ENCODE measurements around the gene MPP1.
A peak's percentile ranks its signal among the peaks of the same experiment; 100 is the strongest.

The MPP1 gene

GRCh38 chrX:154804261-154804956 is 876 bp downstream of the MPP1 start:
- H3K27ac ChIP-seq (replicated peaks): peak overlapping the region; percentile 82
- no peak for DNase-seq (ENCODE audit: low read depth in 1 of 2, low spot score in 1 of 2)
- no peaks in the 10 kb centered on the region for H3K27me3 ChIP-seq (ENCODE audit: insufficient read depth, poor library complexity, severe bottlenecking)
- TF ChIP-seq GABPA (IDR thresholded peaks at IDR 0.05; ENCODE audit: low read depth): no peak
- no peak for TF ChIP-seq SPI1 (IDR thresholded peaks at IDR 0.05; ENCODE audit: borderline replicate concordance, low read depth)
- TF ChIP-seq, protein P1, sequence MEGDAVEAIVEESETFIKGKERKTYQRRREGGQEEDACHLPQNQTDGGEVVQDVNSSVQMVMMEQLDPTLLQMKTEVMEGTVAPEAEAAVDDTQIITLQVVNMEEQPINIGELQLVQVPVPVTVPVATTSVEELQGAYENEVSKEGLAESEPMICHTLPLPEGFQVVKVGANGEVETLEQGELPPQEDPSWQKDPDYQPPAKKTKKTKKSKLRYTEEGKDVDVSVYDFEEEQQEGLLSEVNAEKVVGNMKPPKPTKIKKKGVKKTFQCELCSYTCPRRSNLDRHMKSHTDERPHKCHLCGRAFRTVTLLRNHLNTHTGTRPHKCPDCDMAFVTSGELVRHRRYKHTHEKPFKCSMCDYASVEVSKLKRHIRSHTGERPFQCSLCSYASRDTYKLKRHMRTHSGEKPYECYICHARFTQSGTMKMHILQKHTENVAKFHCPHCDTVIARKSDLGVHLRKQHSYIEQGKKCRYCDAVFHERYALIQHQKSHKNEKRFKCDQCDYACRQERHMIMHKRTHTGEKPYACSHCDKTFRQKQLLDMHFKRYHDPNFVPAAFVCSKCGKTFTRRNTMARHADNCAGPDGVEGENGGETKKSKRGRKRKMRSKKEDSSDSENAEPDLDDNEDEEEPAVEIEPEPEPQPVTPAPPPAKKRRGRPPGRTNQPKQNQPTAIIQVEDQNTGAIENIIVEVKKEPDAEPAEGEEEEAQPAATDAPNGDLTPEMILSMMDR (IDR thresholded peaks at IDR 0.05; ENCODE audit: insufficient read depth, low read length): no peak
- TF ChIP-seq POLR2AphosphoS5 (IDR thresholded peaks at IDR 0.05; ENCODE audit: low read depth): no peak
- TF ChIP-seq, protein P2, sequence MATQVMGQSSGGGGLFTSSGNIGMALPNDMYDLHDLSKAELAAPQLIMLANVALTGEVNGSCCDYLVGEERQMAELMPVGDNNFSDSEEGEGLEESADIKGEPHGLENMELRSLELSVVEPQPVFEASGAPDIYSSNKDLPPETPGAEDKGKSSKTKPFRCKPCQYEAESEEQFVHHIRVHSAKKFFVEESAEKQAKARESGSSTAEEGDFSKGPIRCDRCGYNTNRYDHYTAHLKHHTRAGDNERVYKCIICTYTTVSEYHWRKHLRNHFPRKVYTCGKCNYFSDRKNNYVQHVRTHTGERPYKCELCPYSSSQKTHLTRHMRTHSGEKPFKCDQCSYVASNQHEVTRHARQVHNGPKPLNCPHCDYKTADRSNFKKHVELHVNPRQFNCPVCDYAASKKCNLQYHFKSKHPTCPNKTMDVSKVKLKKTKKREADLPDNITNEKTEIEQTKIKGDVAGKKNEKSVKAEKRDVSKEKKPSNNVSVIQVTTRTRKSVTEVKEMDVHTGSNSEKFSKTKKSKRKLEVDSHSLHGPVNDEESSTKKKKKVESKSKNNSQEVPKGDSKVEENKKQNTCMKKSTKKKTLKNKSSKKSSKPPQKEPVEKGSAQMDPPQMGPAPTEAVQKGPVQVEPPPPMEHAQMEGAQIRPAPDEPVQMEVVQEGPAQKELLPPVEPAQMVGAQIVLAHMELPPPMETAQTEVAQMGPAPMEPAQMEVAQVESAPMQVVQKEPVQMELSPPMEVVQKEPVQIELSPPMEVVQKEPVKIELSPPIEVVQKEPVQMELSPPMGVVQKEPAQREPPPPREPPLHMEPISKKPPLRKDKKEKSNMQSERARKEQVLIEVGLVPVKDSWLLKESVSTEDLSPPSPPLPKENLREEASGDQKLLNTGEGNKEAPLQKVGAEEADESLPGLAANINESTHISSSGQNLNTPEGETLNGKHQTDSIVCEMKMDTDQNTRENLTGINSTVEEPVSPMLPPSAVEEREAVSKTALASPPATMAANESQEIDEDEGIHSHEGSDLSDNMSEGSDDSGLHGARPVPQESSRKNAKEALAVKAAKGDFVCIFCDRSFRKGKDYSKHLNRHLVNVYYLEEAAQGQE (IDR thresholded peaks at IDR 0.05; ENCODE audit: insufficient replicate concordance, low read depth): no peak
- H3K4me3 ChIP-seq (replicated peaks; ENCODE audit: insufficient read depth, low read length): peak overlapping the region; percentile 64

DNA sequence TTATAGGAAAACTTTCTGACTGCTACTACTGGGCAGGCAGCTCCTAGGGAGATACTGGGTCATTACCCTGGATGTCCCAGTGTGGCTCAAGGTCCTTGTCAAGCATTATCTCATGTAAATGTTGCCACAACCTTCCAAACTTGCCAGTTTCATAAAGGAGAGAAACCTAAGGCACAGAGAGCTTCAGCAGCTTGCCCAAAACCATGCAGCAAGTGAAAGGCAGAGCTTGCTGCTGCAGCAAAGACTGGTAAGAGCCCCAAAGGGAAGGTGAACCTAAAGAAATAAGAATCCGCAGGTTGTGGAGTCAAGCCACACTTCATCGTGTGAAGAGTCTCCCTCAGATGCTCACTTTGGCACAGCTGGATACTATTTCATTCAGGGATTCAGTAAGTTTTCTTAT is 2.3 kb downstream of the MPP1 start:
- Histone ChIP-seq H3K27ac (replicated peaks) (peak overlapping the region; percentile 82), H3K27me3 (ENCODE audit: insufficient read depth, poor library complexity, severe bottlenecking) (no peaks in the 10 kb centered on the region), H3K4me3 (replicated peaks; ENCODE audit: insufficient read depth, low read length) (no peak overlapping the region)
- no peak for DNase-seq (ENCODE audit: low read depth in 1 of 2, low spot score in 1 of 2)
- TF ChIP-seq, protein P1 (IDR thresholded peaks at IDR 0.05; ENCODE audit: insufficient read depth, low read length): no peak
- TF ChIP-seq GABPA (IDR thresholded peaks at IDR 0.05; ENCODE audit: low read depth) (no peak), SPI1 (IDR thresholded peaks at IDR 0.05; ENCODE audit: borderline replicate concordance, low read depth) (no peak), POLR2AphosphoS5 (IDR thresholded peaks at IDR 0.05; ENCODE audit: low read depth) (no peak)
- TF ChIP-seq, protein P2 (IDR thresholded peaks at IDR 0.05; ENCODE audit: insufficient replicate concordance, low read depth): no peak

- H3K27me3 ChIP-seq (ENCODE audit: insufficient read depth, poor library complexity, severe bottlenecking): no peaks in the 10 kb centered on the region
- TF ChIP-seq POLR2AphosphoS5 (IDR thresholded peaks at IDR 0.05; ENCODE audit: low read depth) (no peak), SPI1 (IDR thresholded peaks at IDR 0.05; ENCODE audit: borderline replicate concordance, low read depth) (peak; percentile 72), GABPA (IDR thresholded peaks at IDR 0.05; ENCODE audit: low read depth) (0 out of 2 replicates have a peak, but pooled peaks have one; percentile 42)
- peak overlapping the region; percentile 82 for H3K27ac ChIP-seq (replicated peaks)
- DNase-seq (ENCODE audit: low read depth in 1 of 2, low spot score in 1 of 2): peak in 1 of 2 experiments; percentile 59
- no peak overlapping the region for H3K4me3 ChIP-seq (replicated peaks; ENCODE audit: insufficient read depth, low read length)
These were observed 4.6 kb downstream of the MPP1 start for GRCh38 chrX:154800478-154801210.

Measured in HL-60 (cell line).